Fibroblast of lung (primary cell): ENCODE results near the gene SHISA4. TPM values are rescaled to one million over a fixed set of nuclear protein-coding genes. Genes with fewer than 3 reads are reported as not detected.

Experiments
- DNase-seq, 2 donors: peaks; one replicate each; pipeline versions ENCODE4 v3.0.0 to v3.0.0-alpha.2; 2010; ENCODE audit warnings: low read depth in 2 of 2
- H2AFZ ChIP-seq: 2 replicates; pipeline ENCODE4 v1.5.1; 2012; ENCODE audit warnings: low read length, control low read depth, inconsistent platforms
- H3K27ac ChIP-seq: 2 replicates; pipeline ENCODE4 v1.5.1; 2011; ENCODE audit warnings: low read length, control low read depth; ENCODE audit not compliant: insufficient read depth
- H3K27me3 ChIP-seq: 2 replicates; pipeline ENCODE4 v1.5.1; 2011; ENCODE audit warnings: mild to moderate bottlenecking, low read length; ENCODE audit not compliant: control insufficient read depth, insufficient read depth
- H3K36me3 ChIP-seq: 2 replicates; pipeline ENCODE4 v1.5.1; 2011; ENCODE audit warnings: low read length; ENCODE audit not compliant: control insufficient read depth, insufficient read depth
- H3K4me1 ChIP-seq: 2 replicates; pipeline ENCODE4 v1.5.1; 2011; ENCODE audit warnings: low read length; ENCODE audit not compliant: control insufficient read depth, insufficient read depth; ENCODE audit errors: extremely low read depth
- H3K4me2 ChIP-seq: 2 replicates; pipeline ENCODE4 v1.5.1; 2011; ENCODE audit warnings: low read length, control low read depth; ENCODE audit not compliant: insufficient read depth; ENCODE audit errors: extremely low read depth
- H3K4me3 ChIP-seq, 4 experiments: fragments of 200-600 bp in 1 of 4; sonication (generic) in 1 of 4; replicated peaks in 1 of 4; 2 replicates each; pipeline ENCODE4 v1.5.1; 2011 to 2016; ENCODE audit warnings: low read length in 4 of 4, low read depth in 3 of 4, mild to moderate bottlenecking in 3 of 4, control low read depth in 2 of 4, inconsistent platforms in 1 of 4, mixed read lengths in 1 of 4; ENCODE audit not compliant: insufficient read depth in 1 of 4; ENCODE audit errors: control extremely low read depth in 1 of 4
- H3K79me2 ChIP-seq: 2 replicates; pipeline ENCODE4 v1.5.1; 2012; ENCODE audit warnings: mild to moderate bottlenecking, low read length, inconsistent platforms; ENCODE audit not compliant: control insufficient read depth, insufficient read depth
- H3K9ac ChIP-seq: 2 replicates; pipeline ENCODE4 v1.5.1; 2011; ENCODE audit warnings: mild to moderate bottlenecking, low read length, control low read depth; ENCODE audit not compliant: insufficient read depth
- H3K9me3 ChIP-seq: 2 replicates; pipeline ENCODE4 v1.5.1; 2012; ENCODE audit warnings: low read depth, low read length; ENCODE audit not compliant: control insufficient read depth, insufficient read depth
- H4K20me1 ChIP-seq: 2 replicates; pipeline ENCODE4 v1.5.1; 2011; ENCODE audit warnings: low read length; ENCODE audit not compliant: control insufficient read depth, insufficient read depth; ENCODE audit errors: extremely low read depth
- EZH2 ChIP-seq: IDR thresholded peaks from 2 replicates; pipeline ENCODE4 v1.5.1; 2012; ENCODE audit warnings: low read length, control low read depth, mild to moderate bottlenecking; ENCODE audit errors: missing control alignments
- polyA plus RNA-seq, 2 donors: library from polyadenylated mRNA; depleted of rRNA in 1 of 2; stranded (reverse) in 1 of 2; unstranded in 1 of 2; fragments of >200 nt; gene quantifications; 2 replicates each; pipeline ENCODE4 v1.2.1, GENCODE V29; 2011 to 2012; ENCODE audit warnings: missing spikeins in 1 of 2
- total RNA-seq: library from RNA; depleted of rRNA; stranded (reverse); fragments of >200 nt; gene quantifications from 2 replicates; pipeline ENCODE4 v1.2.1, GENCODE V29; 2014
- TF ChIP-seq, protein P1 (sequence below), 2 donors: IDR thresholded peaks in 1 of 2; conservative IDR thresholded peaks in 1 of 2; 1 replicate in 1 of 2; 2 replicates in 1 of 2; pipeline ENCODE4 v1.5.1; 2011 to 2012; ENCODE audit warnings: low read length in 2 of 2, control low read depth in 1 of 2, inconsistent platforms in 1 of 2, low read depth in 1 of 2, mild to moderate bottlenecking in 1 of 2

The SHISA4 gene
- total and polyA plus RNA-seq, 2 donors (not counting 1 experiment from before 2014, with no cell fraction given): 19.0 to 27.1 TPM

DNA sequence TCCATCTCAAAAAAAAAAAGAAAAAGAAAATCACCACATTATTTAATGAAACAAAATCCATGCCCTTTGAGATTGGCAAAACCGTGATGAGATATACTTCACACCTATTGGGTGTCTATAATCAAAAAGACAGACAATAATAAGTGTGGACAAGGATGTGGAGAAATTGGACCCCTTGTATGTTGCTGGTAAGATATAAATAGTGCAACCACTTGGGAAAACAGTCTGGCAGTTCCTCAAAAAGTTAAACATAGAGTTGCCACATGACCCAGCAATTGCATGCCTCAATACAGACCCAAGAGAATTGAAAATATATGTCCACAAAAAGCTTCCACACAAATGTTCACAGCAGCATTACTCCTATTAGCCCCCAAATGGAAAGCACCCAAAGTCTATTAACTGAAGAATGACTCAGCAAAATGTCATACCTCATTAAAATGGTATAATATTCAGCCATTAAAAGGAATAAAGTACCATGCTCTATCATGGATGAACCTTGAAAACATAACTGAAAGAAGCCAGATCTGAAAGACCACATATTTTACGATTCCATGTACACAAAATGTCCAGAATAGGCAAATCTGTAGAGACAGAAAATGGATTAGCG lies 33.4 kb downstream of the SHISA4 start:
- H3K9ac ChIP-seq: no peak overlapping the region
- no peaks in the 10 kb centered on the region for H3K9me3 ChIP-seq
- H3K79me2 ChIP-seq: no peaks in the 10 kb centered on the region
- H3K4me3 ChIP-seq: no peak overlapping the region
- H2AFZ ChIP-seq: no peak overlapping the region
- H3K27ac ChIP-seq: no peak overlapping the region
- no peak for DNase-seq
- H4K20me1 ChIP-seq: no peaks in the 10 kb centered on the region
- no peak overlapping the region for H3K4me2 ChIP-seq
- TF ChIP-seq EZH2: no peak
- TF ChIP-seq, protein P1, sequence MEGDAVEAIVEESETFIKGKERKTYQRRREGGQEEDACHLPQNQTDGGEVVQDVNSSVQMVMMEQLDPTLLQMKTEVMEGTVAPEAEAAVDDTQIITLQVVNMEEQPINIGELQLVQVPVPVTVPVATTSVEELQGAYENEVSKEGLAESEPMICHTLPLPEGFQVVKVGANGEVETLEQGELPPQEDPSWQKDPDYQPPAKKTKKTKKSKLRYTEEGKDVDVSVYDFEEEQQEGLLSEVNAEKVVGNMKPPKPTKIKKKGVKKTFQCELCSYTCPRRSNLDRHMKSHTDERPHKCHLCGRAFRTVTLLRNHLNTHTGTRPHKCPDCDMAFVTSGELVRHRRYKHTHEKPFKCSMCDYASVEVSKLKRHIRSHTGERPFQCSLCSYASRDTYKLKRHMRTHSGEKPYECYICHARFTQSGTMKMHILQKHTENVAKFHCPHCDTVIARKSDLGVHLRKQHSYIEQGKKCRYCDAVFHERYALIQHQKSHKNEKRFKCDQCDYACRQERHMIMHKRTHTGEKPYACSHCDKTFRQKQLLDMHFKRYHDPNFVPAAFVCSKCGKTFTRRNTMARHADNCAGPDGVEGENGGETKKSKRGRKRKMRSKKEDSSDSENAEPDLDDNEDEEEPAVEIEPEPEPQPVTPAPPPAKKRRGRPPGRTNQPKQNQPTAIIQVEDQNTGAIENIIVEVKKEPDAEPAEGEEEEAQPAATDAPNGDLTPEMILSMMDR (conservative IDR thresholded peaks at IDR 0.05 in 1 of 2, IDR thresholded peaks at IDR 0.05 in 1 of 2; ENCODE audit: low read depth in 1 of 2, low read length in 2 of 2): no peak
- peaks cover 17% of the 10 kb centered on the region for H3K4me1 ChIP-seq
- no peaks in the 10 kb centered on the region for H3K36me3 ChIP-seq
- no peaks in the 10 kb centered on the region for H3K27me3 ChIP-seq

DNA sequence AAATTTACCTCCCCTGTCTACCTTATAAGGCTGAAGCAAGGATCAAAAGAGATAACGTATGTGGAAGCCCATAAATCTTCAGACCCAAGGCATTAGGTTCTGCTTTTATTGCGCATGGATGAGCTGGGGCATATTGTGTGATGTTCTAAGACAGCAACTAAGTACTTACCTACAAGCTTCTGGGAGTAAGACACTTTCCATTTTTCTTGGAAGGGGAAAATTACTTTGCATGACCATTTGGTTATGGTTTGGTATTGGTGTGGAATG lies 36.5 kb downstream of the SHISA4 start:
- peaks cover 2% of the 10 kb centered on the region for H3K4me1 ChIP-seq
- TF ChIP-seq EZH2: no peak
- TF ChIP-seq, protein P1 (conservative IDR thresholded peaks at IDR 0.05 in 1 of 2, IDR thresholded peaks at IDR 0.05 in 1 of 2; ENCODE audit: low read depth in 1 of 2, low read length in 2 of 2): no peak
- no peak overlapping the region for H2AFZ ChIP-seq

DNA sequence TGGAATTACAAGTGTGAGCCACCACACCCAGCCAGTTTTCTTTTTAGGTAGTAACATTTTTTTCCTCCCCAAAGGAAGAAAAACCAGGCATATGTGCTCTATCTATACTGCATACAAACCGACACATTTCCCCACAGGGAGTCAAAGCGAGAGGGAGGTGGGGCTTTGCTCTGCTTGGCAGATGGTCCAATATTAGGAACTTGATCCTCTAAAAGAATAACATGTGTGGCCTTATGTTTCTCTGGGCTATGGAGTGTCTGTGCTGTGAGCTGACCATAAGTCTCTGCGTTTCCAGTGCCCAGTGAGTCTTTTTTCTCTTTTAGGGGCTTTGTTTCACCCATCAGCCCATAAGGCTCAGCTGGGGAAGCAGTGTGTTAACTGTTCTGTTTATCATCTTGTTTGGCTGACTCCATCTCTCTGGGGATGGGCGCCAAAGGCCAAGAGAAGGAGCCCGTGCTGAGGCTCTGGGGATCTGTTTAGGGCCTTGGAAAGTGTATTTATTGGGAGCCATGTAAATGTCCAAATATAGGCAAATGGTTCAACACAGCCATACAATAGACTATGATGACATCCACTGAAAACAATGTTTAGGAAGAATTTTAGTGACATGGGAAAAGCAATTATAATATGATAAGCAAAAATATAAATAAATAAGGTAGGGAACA lies 37.4 kb downstream of the SHISA4 start:
- peak in 1 of 2 donors; percentile 72 for DNase-seq
- TF ChIP-seq, protein P1 (conservative IDR thresholded peaks at IDR 0.05 in 1 of 2, IDR thresholded peaks at IDR 0.05 in 1 of 2; ENCODE audit: low read depth in 1 of 2, low read length in 2 of 2): no peak
- TF ChIP-seq EZH2: no peak
- Histone ChIP-seq H3K9me3 (no peaks in the 10 kb centered on the region), H3K9ac (no peak overlapping the region), H3K4me2 (peak overlapping the region; percentile 1), H3K27me3 (no peaks in the 10 kb centered on the region), H3K36me3 (no peaks in the 10 kb centered on the region), H3K27ac (no peak overlapping the region), H3K79me2 (no peaks in the 10 kb centered on the region), H4K20me1 (no peaks in the 10 kb centered on the region), H2AFZ (no peak overlapping the region), H3K4me1 (peaks cover 2% of the 10 kb centered on the region), H3K4me3 (no peak overlapping the region)

More for the DNA sequence above, 36.5 kb downstream of the SHISA4 start:
- DNase-seq: no peak
- Histone ChIP-seq H3K4me2 (no peak overlapping the region), H3K27me3 (no peaks in the 10 kb centered on the region), H3K79me2 (no peaks in the 10 kb centered on the region), H3K9me3 (no peaks in the 10 kb centered on the region), H4K20me1 (no peaks in the 10 kb centered on the region), H3K36me3 (no peaks in the 10 kb centered on the region), H3K9ac (no peak overlapping the region), H3K27ac (no peak overlapping the region), H3K4me3 (no peak overlapping the region)
